Measurements from ENCODE around the gene AMER2. TPM values are rescaled to one million over a fixed set of nuclear protein-coding genes. Genes with fewer than 3 reads are reported as not detected.

Gene AMER2
- total RNA-seq (not detected in 2 replicates), polyA plus RNA-seq (not detected in 2 replicates), polyA minus RNA-seq (0.17 TPM in 1 of 2 replicates, not detected in the other)
- total RNA-seq (2013): under 0.01 TPM

- CTCF ChIA-PET: no interaction called here
Measured at GRCh38 chr13:25171517-25172302, at the start of gene AMER2. TSS of gene AMER2 (minus strand) at chr13:25172288. CDS start at chr13:25171619, 669 bp downstream.

More at GRCh38 chr13:25171517-25172302, at the start of gene AMER2:
- H3K36me3 ChIP-seq (replicated peaks in 1 of 2; ENCODE audit: control extremely low read depth in 1 of 2, control insufficient read depth in 1 of 2, extremely low read depth in 1 of 2, insufficient read depth in 2 of 2, low read length in 1 of 2): no peaks in the 10 kb centered on the region
- 6% methylated on average over 50 of the region's 50 CpGs for WGBS (ENCODE audit: insufficient coverage)
- Mint-ChIP-seq H3K4me1 (peaks cover 11% of the 10 kb centered on the region), H3K9me3 (ENCODE audit: insufficient read depth) (no peaks in the 10 kb centered on the region), H3K4me3 (peak within 1 kb of the TSS; percentile 78), H3K27me3 (peaks cover 68% of the 10 kb centered on the region), H3K27ac (no peak within 1 kb of the TSS)
- peaks cover 0 to 3% (median 0%) of the 10 kb centered on the region in 3 donors for H3K9me3 ChIP-seq (ENCODE audit: control extremely low read depth in 1 of 3, control insufficient read depth in 2 of 3, insufficient read depth in 1 of 3, low read length in 2 of 3)
- no peaks in the 10 kb centered on the region for H3K79me2 ChIP-seq (ENCODE audit: control insufficient read depth, insufficient read depth, low read length)
- no peak for TF ChIP-seq EZH2 (IDR thresholded peaks at IDR 0.05; ENCODE audit: borderline replicate concordance, insufficient read depth, low read depth, low read length, poor library complexity, severe bottlenecking)
- TF ChIP-seq CTCF (IDR thresholded peaks at IDR 0.05): no peak
- peak within 1 kb of the TSS; percentile 43 for H3K9ac ChIP-seq (ENCODE audit: low read length)
- H2AFZ ChIP-seq (ENCODE audit: insufficient read depth, low read depth, low read length, poor library complexity, severe bottlenecking): peak within 1 kb of the TSS; percentile 51
- POLR2A ChIA-PET: no interaction called here
- DNase-seq (peak; percentile 38), ATAC-seq (ENCODE audit: low read depth) (peak; percentile 7)
- H3K4me3 ChIP-seq (ENCODE audit: control extremely low read depth in 1 of 5, extremely low read depth in 1 of 5, insufficient read depth in 1 of 5, low read depth in 2 of 5, low read length in 4 of 5): peak within 1 kb of the TSS in 2 of 5 experiments; percentile 40 to 59
- no peaks in the 10 kb centered on the region for H4K20me1 ChIP-seq (ENCODE audit: control insufficient read depth, insufficient read depth, low read length, poor library complexity, severe bottlenecking)
- intact Hi-C loops (cut with micrococcal nuclease): no loop called here
- H3K4me1 ChIP-seq (ENCODE audit: control insufficient read depth in 2 of 2, insufficient read depth in 2 of 2, low read length in 2 of 2): peaks cover 7 to 13% of the 10 kb centered on the region in 2 donors
- H3K27me3 ChIP-seq (replicated peaks in 1 of 4; ENCODE audit: control extremely low read depth in 1 of 4, control insufficient read depth in 3 of 4, insufficient read depth in 4 of 4, low read length in 3 of 4): peaks cover 0 to 48% (median 22%) of the 10 kb centered on the region in 4 experiments
- H3K27ac ChIP-seq (ENCODE audit: low read length in 2 of 2): no peak within 1 kb of the TSS
- H3K4me2 ChIP-seq (replicated peaks; ENCODE audit: low read depth, low read length, poor library complexity, severe bottlenecking): peak within 1 kb of the TSS; percentile 71

Data from B cell (primary cell).